Right lobe of liver (tissue), 4 donors: ENCODE results near the gene CREM.

Experiments used
- CTCF ChIP-seq, 4 donors: fragments of 200-600 bp in 3 of 4; fragments of 450-650 bp in 1 of 4; IDR thresholded peaks; one replicate each; pipeline versions ENCODE4 v1.5.1 to v1.8.0; 2016 to 2022; ENCODE audit warnings: antibody characterized with exemption in 4 of 4, mild to moderate bottlenecking in 2 of 4
- POLR2A ChIP-seq: fragments of 450-650 bp; IDR thresholded peaks from one replicate; pipeline ENCODE4 v1.6.1; 2017; ENCODE audit warnings: antibody characterized with exemption, mild to moderate bottlenecking
- donor health status: DM: no; HTN: no; CAD: no.
- donor health status: DM: no; HTN: no; CAD: no.
- donor health status: DM: no; HTN: yes; CAD: no.

DNA sequence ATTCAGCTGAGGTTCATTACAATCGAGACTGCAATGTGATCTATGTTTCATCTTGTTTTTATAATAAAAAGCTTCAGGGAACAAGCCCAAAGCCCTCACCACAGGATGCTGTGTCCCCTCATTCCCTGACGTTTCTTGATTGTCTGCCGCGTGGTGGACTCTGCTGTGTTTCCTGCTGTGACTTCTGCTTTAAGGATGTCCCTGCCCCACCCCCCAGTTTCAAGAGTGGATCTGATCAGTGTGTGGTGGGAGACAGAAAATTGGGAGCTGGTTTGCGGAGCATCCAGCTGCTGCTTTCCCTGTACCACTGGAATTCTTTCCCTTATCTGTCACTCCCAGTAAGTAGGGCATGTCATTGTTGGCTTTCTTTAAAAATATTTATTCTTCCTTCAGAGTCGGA, 86.2 kb downstream of the CREM start:
- TF ChIP-seq CTCF (IDR thresholded peaks at IDR 0.05) = no peak
- no peak for TF ChIP-seq POLR2A
